Central memory CD4-positive, alpha-beta T cell (primary cell): ENCODE measurements around the gene FMOD.
A peak's percentile ranks its signal among the peaks of the same experiment; 100 is the strongest.
"Not testable (repeated sequence)": the region's sequence is repeated elsewhere in the genome, so short reads cannot be mapped to it uniquely, and the experiment has no call there.

Experiments
- DNase-seq: peaks from one replicate; pipeline ENCODE4 v3.0.0; 2022

FMOD gene

GRCh38 chr1:203325418-203326091 is 25.4 kb downstream of the FMOD start:
- no peak for DNase-seq

DNA sequence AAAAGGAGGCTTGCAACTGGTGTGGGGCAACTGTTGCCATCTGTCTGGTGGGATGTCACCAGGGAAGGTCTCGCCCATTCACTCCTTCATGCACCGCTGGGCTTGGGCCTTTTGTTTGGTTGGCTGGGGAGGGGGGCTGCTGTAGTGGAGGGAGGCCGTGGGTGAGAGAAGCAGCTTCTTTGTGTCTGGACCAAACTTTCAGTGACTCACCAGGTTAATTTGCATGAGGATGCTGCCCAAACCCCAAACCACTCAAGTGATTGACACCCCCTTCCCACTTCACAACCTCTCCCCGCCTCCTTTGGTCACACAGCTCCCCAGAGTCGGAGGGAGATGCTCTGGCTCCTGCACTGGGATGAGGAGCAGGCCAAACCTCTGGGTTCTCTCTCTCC is 25.9 kb downstream of the FMOD start:
- DNase-seq: peak; percentile 63

DNA sequence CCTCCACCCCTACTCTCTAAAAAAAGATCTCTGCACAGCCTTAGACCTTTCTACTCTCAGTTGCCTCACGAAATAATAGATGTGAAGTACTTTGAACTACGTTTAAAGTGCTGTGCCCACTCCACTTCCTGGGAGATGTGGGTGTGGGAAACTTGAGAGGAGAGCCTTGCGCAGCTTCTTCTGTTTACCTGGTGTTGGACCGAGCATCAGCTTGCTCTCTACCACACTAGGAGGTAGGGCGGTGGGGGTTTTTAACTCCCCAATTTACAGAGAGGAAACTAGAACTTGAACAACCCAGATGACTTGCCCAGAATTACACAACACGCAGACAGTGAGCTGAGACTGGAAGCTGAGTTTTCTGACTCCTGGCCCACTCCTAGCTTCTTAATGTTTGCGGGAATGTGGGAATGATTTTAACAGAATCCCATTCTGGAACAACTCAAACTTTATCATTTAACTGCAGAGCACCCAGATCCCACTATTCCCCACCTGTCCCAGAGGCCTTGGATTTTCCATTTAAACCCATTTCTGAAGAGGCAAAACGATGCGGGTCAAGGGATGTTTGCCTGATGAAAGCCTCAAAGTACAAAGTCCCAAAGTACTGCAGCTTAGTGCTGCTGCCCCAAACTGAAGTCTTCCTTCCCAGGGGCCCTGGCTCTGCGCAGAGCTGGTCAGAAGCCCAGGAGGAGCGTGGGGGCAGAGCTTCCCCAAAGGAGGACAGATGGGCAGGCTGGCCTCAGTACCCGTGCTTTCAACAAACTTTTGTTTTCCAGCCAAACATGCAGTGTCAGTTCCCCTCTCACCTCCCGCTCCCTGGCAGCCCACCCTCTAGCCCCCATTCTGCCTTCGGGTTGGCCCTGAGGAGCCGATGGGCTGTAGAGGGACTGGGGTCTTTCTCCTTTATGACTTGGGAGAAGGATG is 26.6 kb downstream of the FMOD start:
- peak; percentile 84 for DNase-seq

- DNase-seq: no peak
Measured at GRCh38 chr1:203323587-203323986, 27.3 kb downstream of the FMOD start.

DNA sequence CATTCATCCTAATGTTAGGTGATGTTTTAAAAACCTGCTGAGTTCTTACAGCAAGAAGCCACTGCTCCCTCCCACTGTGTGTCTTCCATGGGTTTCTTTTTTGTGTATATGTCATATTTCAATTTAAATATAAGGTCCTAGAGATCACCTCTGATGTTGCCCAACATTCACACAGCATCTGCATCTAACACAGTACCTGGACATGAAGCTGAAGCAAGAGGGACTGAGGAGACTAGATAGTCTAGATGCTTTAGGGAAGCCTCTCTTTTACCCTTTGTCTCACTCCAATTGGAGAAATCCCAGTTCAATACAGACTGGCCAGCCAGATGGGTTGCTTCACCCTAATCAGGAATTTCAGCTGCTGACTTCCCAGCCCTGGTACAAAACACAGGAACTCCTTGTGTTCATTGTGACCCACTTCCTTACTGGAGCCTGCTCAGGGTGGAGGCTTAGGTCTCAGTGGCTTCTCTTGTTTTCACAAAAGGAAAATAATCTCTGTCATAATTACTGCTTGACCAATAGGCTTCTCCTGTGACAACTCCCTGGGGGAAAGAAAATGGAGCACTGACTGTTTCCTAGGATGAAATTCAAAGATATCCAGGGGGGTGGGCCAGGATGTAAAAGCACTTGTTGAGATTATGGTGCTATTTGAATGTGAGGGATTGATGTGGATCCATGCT is 28.3 kb downstream of the FMOD start:
- no peak for DNase-seq

- DNase-seq: no peak
Measured at GRCh38 chr1:203321273-203322052, 29.5 kb downstream of the FMOD start.

DNA sequence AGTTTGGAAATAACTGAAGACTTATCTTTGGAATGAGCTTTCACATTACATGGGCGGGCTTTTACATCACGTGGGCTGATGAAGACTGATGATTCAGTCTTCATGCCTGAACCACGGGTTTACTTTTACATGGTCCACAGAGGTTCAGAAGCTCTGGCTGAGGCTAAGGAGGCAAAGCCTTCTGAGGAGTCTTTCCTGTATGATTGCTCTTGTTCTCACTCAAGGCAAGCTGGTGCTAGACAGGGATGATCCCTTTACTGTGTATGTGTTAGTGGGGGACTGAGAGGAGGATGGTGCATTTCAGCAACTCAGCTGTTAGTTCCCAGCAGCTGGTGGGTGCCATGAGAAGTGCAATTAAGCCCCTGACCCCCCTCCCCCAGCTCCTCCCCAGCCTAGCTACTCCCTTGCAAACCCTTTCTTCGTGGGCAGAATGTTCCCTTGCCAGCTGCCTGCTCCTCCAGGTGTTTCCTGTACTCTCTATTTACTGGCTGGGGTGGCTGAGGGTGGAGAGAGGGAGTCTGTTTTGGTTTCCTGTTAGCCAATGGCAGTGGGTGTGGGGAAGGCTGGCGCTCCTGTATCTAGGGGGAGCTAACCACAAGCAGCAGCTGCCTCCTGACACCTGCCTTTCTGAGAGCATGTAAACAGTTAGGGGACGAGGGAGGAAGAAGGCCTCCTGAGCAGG is 30.2 kb downstream of the FMOD start:
- peak; percentile 89 for DNase-seq

- DNase-seq: no peak
Measured at GRCh38 chr1:203318229-203318517, 32.7 kb downstream of the FMOD start.

DNA sequence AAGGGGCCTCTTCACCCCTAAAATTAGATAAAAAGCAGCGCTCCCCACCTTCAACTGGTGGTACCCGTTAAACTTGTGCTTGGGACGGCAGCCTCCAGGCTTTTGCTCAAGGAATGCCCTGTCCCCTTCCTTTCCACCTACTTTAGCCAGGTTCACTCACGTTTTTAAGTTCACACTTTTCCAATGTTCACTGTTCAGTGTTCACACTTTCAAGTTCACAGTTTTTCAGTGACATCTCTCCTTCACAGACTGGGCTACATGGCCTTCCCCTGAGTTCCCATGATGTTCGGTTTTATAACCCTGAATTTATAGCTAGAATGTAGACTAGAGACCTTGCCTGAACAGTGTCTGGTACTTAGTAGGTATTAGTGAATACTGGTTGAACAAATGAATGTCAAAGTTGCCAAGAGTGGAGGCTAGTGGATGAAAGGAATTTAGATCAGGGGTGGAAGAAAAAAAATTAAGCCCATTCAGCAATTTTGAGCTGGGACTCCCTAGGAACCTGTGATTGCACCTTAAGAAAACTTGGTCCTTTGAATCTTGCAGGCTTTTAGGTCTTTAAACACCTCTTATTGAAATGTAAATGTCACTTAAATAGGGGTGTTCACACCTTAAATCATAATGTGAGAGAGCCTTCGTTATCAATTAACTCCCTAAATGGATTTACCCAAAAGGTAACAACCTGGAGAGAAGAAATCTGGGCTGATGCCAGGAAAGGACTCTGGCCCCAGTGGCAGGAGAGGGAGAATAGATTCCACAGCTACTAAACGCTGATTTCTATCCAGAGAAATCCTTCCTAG is 33.3 kb downstream of the FMOD start:
- DNase-seq: no peak

- no peak for DNase-seq
Measured at GRCh38 chr1:203316626-203317093, 34.3 kb downstream of the FMOD start.

GRCh38 chr1:203314025-203314759 is 36.7 kb downstream of the FMOD start:
- not testable (repeated sequence) for DNase-seq

GRCh38 chr1:203311368-203312301 is 39.3 kb downstream of the FMOD start:
- DNase-seq: no peak

DNA sequence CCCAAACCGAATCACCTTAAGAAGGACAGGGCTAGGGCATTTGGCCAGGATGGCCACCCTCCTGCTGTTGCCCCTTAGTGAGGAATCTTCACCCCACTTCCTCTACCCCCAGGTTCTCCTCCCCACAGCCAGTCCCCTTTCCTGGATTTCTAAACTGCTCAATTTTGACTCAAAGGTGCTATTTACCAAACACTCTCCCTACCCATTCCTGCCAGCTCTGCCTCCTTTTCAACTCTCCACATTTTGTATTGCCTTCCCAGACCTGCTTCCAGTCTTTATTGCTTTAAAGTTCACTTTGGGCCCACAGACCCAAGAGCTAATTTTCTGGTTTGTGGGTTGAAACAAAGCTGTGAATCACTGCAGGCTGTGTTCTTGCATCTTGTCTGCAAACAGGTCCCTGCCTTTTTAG is 42.0 kb downstream of the FMOD start:
- no peak for DNase-seq

DNA sequence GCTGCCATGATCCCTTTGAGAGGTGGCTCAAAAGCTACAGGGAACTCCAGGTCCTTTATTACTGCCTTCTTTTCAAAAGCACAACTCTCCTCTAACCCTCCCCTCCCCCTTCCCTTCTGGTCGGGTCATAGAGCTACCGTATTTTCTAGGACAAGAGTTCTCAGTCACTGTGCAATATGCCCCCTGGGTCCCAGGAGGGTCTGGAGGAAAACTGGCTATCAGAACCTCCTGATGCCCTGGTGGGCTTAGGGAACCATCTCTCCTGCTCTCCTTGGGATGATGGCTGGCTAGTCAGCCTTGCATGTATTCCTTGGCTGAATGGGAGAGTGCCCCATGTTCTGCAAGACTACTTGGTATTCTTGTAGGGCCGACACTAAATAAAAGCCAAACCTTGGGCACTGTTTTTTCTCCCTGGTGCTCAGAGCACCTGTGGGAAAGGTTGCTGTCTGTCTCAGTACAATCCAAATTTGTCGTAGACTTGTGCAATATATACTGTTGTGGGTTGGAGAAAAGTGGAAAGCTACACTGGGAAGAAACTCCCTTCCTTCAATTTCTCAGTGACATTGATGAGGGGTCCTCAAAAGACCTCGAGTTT is 42.5 kb downstream of the FMOD start:
- DNase-seq: no peak

DNA sequence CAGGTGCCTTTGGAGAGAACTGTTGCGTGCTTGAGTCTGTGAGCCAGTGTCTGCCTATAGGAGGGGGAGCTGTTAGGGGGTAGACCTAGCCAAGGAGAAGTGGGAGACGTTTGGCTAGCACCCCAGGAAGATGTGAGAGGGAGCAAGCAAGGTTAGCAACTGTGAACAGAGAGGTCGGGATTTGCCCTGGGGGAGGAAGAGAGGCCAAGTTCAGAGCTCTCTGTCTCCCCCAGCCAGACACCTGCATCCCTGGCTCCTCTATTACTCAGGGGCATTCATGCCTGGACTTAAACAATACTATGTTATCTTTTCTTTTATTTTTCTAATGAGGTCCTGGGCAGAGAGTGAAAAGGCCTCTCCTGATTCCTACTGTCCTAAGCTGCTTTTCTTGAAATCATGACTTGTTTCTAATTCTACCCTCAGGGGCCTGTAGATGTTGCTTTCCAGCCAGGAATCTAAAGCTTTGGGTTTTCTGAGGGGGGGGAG is 43.2 kb downstream of the FMOD start:
- no peak for DNase-seq

- DNase-seq: peak; percentile 39
Measured at GRCh38 chr1:203306965-203307541, 43.9 kb downstream of the FMOD start.

DNA sequence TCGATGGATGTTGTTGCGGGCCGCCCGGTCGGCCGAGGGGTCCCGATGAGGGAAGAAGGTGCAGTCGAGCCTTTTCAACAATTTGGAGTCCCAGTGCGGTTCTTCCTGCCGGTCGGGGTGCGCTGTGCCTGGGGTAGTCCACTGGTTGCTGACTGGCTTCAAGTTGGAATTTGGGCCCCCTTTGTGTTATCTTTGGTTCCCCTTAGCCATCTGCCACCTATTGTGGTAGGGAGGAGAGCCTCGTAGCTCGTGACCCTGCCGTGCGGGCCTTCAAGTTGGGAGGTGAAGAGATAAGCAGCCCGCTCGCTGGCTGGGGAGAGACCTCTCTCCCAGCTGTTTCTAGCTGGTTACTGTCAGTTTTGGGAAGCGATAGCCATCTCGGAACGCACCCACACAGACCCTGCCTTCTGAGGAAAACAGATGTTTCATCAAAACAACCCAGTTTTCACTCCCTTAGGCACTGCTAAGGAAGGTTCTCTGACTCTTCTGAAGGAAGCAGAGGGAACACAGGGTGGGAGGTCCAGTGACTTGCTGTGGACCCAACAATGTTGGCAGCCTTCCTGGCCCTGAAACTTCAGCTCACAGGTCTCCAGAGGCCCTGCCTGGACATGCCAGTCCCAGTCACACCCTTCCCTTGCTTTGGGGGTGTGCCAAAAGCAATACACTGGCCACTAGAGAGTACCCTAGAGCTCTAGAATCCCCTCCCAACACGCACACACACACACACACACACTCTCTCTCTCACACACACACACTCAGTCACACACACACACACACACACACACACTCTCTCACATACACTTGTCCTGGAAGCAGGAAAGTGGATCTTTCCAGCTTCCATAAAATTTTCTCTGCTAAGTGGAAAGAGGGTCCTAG is 44.6 kb downstream of the FMOD start:
- peak; percentile 37 for DNase-seq

- no peak for DNase-seq
Measured at GRCh38 chr1:203305809-203306088, 45.2 kb downstream of the FMOD start.
